ENCODE results near the gene CNFN.

CNFN gene

GRCh38 chr19:42362891-42363440 is 27.1 kb downstream of the CNFN start:
- Histone ChIP-seq H3K36me3 (ENCODE audit: control insufficient read depth, low read length) (peaks cover 17% of the 10 kb centered on the region), H3K79me2 (ENCODE audit: control insufficient read depth, low read length) (no peaks in the 10 kb centered on the region), H3K4me2 (ENCODE audit: low read length) (no peak overlapping the region), H4K20me1 (ENCODE audit: control insufficient read depth, insufficient read depth, low read depth, low read length) (no peaks in the 10 kb centered on the region), H3F3A (ENCODE audit: control insufficient read depth, insufficient read depth) (peaks cover 6% of the 10 kb centered on the region; the same call in 1 of the 2 replicates), H3K27ac (ENCODE audit: low read depth, low read length) (no peak overlapping the region), H3K4me1 (ENCODE audit: control insufficient read depth, low read length) (peaks cover 22% of the 10 kb centered on the region), H3K4me3 (ENCODE audit: low read length) (no peak overlapping the region), H3K9me2 (replicated peaks; ENCODE audit: control insufficient read depth, low read length) (no peaks in the 10 kb centered on the region), H3K27me3 (ENCODE audit: control insufficient read depth, low read length) (no peaks in the 10 kb centered on the region), H3K9me3 (ENCODE audit: control insufficient read depth, insufficient read depth, low read length) (peaks cover 11% of the 10 kb centered on the region; the same call in 1 of the 2 replicates)
- TF ChIP-seq CTCF (IDR thresholded peaks at IDR 0.05; ENCODE audit: low read depth, low read length, poor library complexity, severe bottlenecking) = no peak
- TF ChIP-seq EZH2phosphoT487 (IDR thresholded peaks at IDR 0.05; ENCODE audit: borderline replicate concordance, low read length) = no peak

DNA sequence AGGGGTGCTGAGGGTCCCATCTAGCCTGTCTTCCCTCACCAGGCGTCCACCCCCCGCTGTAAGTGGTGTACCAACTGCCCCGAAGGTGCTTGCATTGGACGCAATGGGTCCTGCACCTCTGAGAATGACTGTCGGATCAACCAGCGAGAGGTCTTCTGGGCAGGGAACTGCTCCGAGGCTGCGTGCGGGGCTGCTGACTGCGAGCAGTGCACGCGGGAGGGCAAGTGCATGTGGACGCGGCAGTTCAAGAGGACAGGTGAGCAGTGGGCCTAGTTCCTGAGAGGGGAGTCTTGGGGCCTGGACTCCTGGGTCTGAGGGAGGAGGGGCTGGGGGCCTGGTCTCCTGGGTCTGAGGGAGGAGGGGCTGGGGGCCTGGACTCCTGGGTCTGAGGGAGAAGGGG is 27.8 kb downstream of the CNFN start:
- peaks cover 17% of the 10 kb centered on the region for H3K36me3 ChIP-seq (ENCODE audit: control insufficient read depth, low read length)
- no peak overlapping the region for H3K4me2 ChIP-seq (ENCODE audit: low read length)
- H3F3A ChIP-seq (ENCODE audit: control insufficient read depth, insufficient read depth) = peaks cover 6% of the 10 kb centered on the region; the same call in 1 of the 2 replicates
- H4K20me1 ChIP-seq (ENCODE audit: control insufficient read depth, insufficient read depth, low read depth, low read length) = no peaks in the 10 kb centered on the region
- no peaks in the 10 kb centered on the region for H3K79me2 ChIP-seq (ENCODE audit: control insufficient read depth, low read length)
- peaks cover 11% of the 10 kb centered on the region; the same call in 1 of the 2 replicates for H3K9me3 ChIP-seq (ENCODE audit: control insufficient read depth, insufficient read depth, low read length)
- H3K4me1 ChIP-seq (ENCODE audit: control insufficient read depth, low read length) = peaks cover 22% of the 10 kb centered on the region
- H3K27me3 ChIP-seq (ENCODE audit: control insufficient read depth, low read length) = no peaks in the 10 kb centered on the region
- no peak overlapping the region for H3K4me3 ChIP-seq (ENCODE audit: low read length)
- TF ChIP-seq CTCF (IDR thresholded peaks at IDR 0.05; ENCODE audit: low read depth, low read length, poor library complexity, severe bottlenecking) (no peak), EZH2phosphoT487 (IDR thresholded peaks at IDR 0.05; ENCODE audit: borderline replicate concordance, low read length) (no peak)
- H3K27ac ChIP-seq (ENCODE audit: low read depth, low read length) = no peak overlapping the region
- H3K9me2 ChIP-seq (replicated peaks; ENCODE audit: control insufficient read depth, low read length) = no peaks in the 10 kb centered on the region

DNA sequence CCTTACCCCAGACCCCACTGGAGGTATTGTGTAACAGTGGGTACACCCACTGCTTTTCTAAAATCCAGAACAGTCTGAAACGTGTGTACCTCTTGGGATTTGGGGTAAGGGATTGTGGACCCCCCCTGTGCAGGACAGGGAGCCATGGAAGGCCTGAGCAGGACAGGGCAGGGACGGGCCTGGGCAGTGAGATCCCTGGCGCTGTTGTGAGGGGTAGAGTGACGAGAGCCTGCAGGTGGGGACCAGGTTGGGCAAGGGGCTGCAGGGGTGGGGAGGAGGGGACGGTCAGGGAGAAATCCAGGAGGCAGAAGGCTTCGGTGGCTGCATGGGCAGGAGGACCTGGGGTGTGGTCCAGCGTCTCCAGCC is 28.6 kb downstream of the CNFN start:
- H3K9me3 ChIP-seq (ENCODE audit: control insufficient read depth, insufficient read depth, low read length) = peaks cover 11% of the 10 kb centered on the region; the same call in 1 of the 2 replicates
- H3K27ac ChIP-seq (ENCODE audit: low read depth, low read length) = no peak overlapping the region
- H3K4me2 ChIP-seq (ENCODE audit: low read length) = no peak overlapping the region
- peaks cover 6% of the 10 kb centered on the region; the same call in 1 of the 2 replicates for H3F3A ChIP-seq (ENCODE audit: control insufficient read depth, insufficient read depth)
- no peaks in the 10 kb centered on the region for H4K20me1 ChIP-seq (ENCODE audit: control insufficient read depth, insufficient read depth, low read depth, low read length)
- H3K79me2 ChIP-seq (ENCODE audit: control insufficient read depth, low read length) = no peaks in the 10 kb centered on the region
- TF ChIP-seq CTCF (IDR thresholded peaks at IDR 0.05; ENCODE audit: low read depth, low read length, poor library complexity, severe bottlenecking) (no peak), EZH2phosphoT487 (IDR thresholded peaks at IDR 0.05; ENCODE audit: borderline replicate concordance, low read length) (no peak)
- peaks cover 17% of the 10 kb centered on the region for H3K36me3 ChIP-seq (ENCODE audit: control insufficient read depth, low read length)
- H3K4me1 ChIP-seq (ENCODE audit: control insufficient read depth, low read length) = peaks cover 22% of the 10 kb centered on the region
- no peaks in the 10 kb centered on the region for H3K9me2 ChIP-seq (replicated peaks; ENCODE audit: control insufficient read depth, low read length)
- no peaks in the 10 kb centered on the region for H3K27me3 ChIP-seq (ENCODE audit: control insufficient read depth, low read length)
- no peak overlapping the region for H3K4me3 ChIP-seq (ENCODE audit: low read length)
